GM12872 (cell line): ENCODE data around the gene SEC22C.

Source experiments
- TF ChIP-seq, protein P1 (sequence below): IDR thresholded peaks from 3 replicates; pipeline ENCODE4 v1.5.1; 2011; ENCODE audit warnings: low read depth, mild to moderate bottlenecking, low read length, moderate library complexity; ENCODE audit not compliant: insufficient read depth

The SEC22C gene

DNA sequence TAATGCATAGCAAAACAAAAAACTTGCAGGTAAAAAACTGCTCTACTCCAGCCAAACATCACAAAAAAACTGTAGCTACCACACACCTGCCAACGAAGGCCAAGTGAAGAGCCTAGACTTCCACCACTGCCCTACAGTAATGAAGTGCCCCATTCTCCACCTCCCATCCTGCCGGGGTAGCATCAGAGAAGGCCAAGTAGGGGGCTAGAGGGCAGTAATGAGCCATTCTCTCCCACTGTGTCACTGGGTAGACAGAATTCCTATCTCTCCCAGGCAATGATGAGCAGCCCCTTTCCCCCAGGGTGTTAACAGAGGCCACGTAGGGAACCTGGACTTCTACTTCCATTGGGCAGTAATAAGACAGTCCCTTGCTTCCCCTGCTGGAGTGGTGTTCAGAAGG is 9.5 kb downstream of the SEC22C start:
- TF ChIP-seq, protein P1, sequence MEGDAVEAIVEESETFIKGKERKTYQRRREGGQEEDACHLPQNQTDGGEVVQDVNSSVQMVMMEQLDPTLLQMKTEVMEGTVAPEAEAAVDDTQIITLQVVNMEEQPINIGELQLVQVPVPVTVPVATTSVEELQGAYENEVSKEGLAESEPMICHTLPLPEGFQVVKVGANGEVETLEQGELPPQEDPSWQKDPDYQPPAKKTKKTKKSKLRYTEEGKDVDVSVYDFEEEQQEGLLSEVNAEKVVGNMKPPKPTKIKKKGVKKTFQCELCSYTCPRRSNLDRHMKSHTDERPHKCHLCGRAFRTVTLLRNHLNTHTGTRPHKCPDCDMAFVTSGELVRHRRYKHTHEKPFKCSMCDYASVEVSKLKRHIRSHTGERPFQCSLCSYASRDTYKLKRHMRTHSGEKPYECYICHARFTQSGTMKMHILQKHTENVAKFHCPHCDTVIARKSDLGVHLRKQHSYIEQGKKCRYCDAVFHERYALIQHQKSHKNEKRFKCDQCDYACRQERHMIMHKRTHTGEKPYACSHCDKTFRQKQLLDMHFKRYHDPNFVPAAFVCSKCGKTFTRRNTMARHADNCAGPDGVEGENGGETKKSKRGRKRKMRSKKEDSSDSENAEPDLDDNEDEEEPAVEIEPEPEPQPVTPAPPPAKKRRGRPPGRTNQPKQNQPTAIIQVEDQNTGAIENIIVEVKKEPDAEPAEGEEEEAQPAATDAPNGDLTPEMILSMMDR, result peak; percentile 69

DNA sequence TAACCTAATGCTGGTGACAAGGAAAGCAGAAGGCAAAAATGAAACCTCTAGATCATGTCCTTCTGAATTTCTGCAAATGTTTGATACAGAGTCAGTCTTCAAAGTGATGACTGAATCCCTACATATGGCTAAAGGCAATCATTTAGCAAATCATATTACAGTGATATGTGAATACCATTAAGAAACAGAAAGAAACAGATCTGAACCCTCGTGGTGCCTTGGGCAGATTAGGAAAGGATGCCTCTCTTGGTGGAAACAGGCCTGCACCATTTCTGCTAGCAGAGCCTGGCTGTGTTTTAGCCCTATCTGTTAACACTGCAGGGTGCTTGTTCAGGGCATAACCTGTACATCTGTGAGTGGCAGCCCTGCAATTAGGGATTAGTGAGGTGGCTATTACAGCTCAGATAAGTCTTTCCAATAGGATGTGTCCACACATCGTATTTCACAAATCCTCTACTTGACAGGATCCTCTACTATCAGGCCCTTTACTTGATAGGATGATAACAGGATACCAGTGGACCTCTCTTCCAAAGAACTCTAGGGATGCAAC is 12.1 kb downstream of the SEC22C start:
- TF ChIP-seq, protein P1, result no peak

DNA sequence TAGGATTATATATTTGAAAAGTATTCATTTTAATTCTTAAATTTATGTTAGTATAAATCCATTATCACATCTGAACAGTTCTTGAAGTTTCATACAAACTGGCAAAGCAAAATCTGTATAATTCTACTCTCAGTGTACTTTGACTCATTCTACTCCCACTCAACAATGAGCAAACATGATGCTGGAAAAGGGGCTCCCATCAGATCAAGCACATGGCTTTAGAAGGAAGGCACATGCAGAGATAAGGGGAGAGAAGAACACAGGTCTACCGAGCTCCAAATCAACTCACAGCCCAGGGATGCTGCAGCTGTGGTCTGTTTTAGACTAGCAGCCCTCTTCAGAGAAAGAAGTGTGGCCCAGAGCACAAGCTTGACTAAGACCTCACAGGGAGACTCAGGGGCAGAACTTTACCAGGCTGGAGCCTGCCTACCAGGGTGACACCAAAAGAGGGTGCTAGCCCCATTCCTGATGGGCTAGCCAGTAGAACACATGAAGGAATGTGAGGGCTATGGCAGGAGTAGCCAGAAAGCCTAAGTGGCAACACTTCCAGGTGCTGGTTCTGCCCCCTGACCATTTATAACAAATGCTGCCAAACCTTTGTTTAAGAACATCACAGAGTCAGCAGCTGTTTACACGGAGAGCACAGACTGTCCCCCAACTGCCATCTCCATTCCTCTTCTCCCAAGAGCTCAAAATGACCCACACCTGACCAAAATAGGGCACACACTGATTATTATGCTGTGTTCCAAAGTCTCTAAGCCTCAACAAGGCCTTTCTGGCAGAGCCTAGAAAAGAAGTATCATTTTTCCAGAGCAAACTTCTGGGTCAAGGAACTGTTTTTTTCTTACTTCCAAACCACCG is 19.5 kb downstream of the SEC22C start:
- TF ChIP-seq, protein P1, result no peak

DNA sequence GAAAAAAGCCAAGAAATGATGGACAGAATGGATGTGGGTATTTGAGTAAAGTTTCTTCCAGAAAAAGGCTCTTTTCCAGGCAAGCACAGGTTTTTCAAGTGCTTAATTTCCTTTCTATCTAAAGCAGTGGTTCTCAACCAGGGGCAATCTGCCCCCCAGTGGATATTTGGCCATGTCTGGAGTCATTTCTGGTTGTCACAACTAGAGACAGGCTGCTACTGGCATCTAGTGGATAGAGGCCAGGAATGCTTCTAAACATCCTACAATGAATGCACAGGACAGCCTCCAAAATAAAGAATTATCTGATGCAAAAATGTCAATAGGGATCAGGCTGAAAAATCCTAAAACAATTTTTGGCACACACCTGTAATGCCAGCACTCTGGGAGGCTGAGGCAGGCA is 23.9 kb downstream of the SEC22C start:
- TF ChIP-seq, protein P1, result 0 out of 3 replicates have a peak, but pooled peaks have one; percentile 29

DNA sequence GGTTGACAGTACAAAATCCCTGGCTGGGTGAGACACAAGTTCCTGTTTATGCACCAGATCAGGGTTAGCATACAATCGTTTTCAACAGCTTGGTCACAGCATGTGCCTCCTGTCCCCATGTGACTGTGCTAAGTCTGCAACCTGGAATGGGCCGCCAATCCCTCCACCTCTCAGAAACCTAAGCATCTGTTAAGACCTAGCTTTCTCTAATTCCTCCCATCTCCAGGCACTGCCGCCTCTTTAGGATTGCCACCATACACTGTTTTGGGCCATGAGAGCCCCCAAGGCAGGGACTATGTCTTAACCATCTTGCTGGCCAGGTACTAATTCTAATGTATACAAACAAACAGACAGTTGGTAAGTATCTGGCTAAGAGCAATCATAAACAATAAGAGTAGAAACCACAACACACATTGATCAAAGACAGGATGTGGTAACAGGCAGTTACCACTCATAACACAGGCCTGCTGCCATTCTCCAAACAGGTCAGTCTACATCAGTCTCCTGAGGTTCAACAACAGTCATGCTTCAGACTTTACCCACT is 25.6 kb downstream of the SEC22C start:
- TF ChIP-seq, protein P1, result no peak

DNA sequence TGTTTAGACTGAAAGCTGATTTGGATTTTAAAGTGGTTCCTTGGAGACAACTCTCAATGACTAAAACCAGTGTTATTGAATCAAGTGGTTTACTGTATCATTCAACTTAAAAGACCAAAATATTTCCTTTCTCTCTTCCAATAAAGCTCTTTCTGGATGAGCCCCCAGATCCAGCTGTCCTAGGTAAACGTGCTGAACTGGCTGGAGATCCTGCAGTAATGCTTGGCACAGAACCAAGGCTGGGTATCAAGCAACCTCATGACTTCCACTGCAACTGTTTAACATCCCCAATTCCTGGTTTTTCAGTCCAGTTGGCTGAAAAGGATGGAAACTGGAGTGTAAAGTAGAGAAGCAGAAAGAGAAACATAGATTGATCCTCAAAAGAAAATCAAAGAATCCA is 28.9 kb downstream of the SEC22C start:
- TF ChIP-seq, protein P1, result no peak

DNA sequence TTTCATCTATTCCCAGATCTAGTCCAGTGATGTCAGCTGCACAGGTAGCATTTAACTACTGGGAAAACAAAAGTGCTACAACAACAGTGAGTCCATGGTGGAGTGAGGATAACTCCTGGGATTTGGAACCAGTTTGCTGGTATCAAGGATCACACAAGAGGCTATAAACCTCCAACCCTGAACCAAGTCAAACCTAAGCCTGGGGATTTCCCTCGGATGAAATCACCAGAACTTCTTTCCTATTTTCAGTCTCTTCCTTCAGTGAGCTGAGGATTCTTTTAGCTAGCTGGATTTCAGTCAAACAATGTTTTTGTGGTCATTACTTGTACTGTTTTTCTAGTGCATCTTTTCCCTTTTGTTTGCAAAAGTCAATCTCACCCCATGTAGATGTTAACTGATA is 31.5 kb downstream of the SEC22C start:
- TF ChIP-seq, protein P1, result no peak
